ENCODE results near the gene MADCAM1. TPM values are rescaled to one million over a fixed set of nuclear protein-coding genes. Genes with fewer than 3 reads are reported as not detected.

MADCAM1 gene
- total RNA-seq, 2 experiments from 2014 or later: 0.69 to 2.0 TPM

GRCh38 chr19:525029-525428 lies 28.7 kb downstream of the MADCAM1 start:
- TF ChIP-seq EZH2phosphoT487 (IDR thresholded peaks at IDR 0.05; ENCODE audit: borderline replicate concordance, low read depth, low read length) (no peak), CTCF (conservative IDR thresholded peaks at IDR 0.05; ENCODE audit: low read length) (no peak)
- no peak overlapping the region for H3K4me3 ChIP-seq (ENCODE audit: low read depth, low read length, poor library complexity, severe bottlenecking)
- no peak overlapping the region for H3K4me2 ChIP-seq (ENCODE audit: low read length)
- H3K27ac ChIP-seq (ENCODE audit: low read depth, low read length, poor library complexity, severe bottlenecking): no peak overlapping the region
- no TSS peak for BruUV-seq (replicated peaks)
- H3K4me1 ChIP-seq (ENCODE audit: insufficient read depth, low read length, poor library complexity, severe bottlenecking): no peaks in the 10 kb centered on the region
- H3K9me2 ChIP-seq (ENCODE audit: insufficient read depth, low read length): no peaks in the 10 kb centered on the region
- DNase-seq (ENCODE audit: low spot score): no peak
- no peaks in the 10 kb centered on the region for H3K9me3 ChIP-seq (ENCODE audit: low read length)
- CTCF ChIA-PET (ENCODE audit: unreplicated experiment): no interaction called here
- no peaks in the 10 kb centered on the region for H3K79me2 ChIP-seq (ENCODE audit: insufficient read depth, low read depth, low read length)
- H2AFZ ChIP-seq (ENCODE audit: low read length): no peak overlapping the region
- H3K36me3 ChIP-seq (ENCODE audit: insufficient read depth, low read length): no peaks in the 10 kb centered on the region
- intact Hi-C loops (cut with micrococcal nuclease; ENCODE audit: unreplicated experiment): no loop called here
- no peaks in the 10 kb centered on the region for H4K20me1 ChIP-seq (ENCODE audit: insufficient read depth, low read length)
- POLR2A ChIA-PET: no interaction called here

GRCh38 chr19:525857-526419 lies 29.7 kb downstream of the MADCAM1 start:
- Histone ChIP-seq H3K4me3 (ENCODE audit: low read depth, low read length, poor library complexity, severe bottlenecking) (no peak overlapping the region), H3K9me3 (ENCODE audit: low read length) (no peaks in the 10 kb centered on the region), H3K36me3 (ENCODE audit: insufficient read depth, low read length) (no peaks in the 10 kb centered on the region), H3K4me2 (ENCODE audit: low read length) (no peak overlapping the region), H2AFZ (ENCODE audit: low read length) (no peak overlapping the region), H3K9me2 (ENCODE audit: insufficient read depth, low read length) (no peaks in the 10 kb centered on the region), H4K20me1 (ENCODE audit: insufficient read depth, low read length) (no peaks in the 10 kb centered on the region), H3K27ac (ENCODE audit: low read depth, low read length, poor library complexity, severe bottlenecking) (no peak overlapping the region), H3K4me1 (ENCODE audit: insufficient read depth, low read length, poor library complexity, severe bottlenecking) (peaks cover 5% of the 10 kb centered on the region), H3K79me2 (ENCODE audit: insufficient read depth, low read depth, low read length) (no peaks in the 10 kb centered on the region)
- ChIA-PET POLR2A (interaction anchor here (0.6 kb wide), 1 partner anchor 19 kb away, joined by 4 read pairs; no protein-coding TSS in a partner anchor), CTCF (ENCODE audit: unreplicated experiment) (no interaction called here)
- intact Hi-C loops (cut with micrococcal nuclease; ENCODE audit: unreplicated experiment): no loop called here
- no peak for DNase-seq (ENCODE audit: low spot score)
- BruUV-seq (replicated peaks): no TSS peak
- TF ChIP-seq CTCF (conservative IDR thresholded peaks at IDR 0.05; ENCODE audit: low read length) (no peak), EZH2phosphoT487 (IDR thresholded peaks at IDR 0.05; ENCODE audit: borderline replicate concordance, low read depth, low read length) (no peak)

Data from OCI-LY7 (cell line).